Keratinocyte (primary cell): ENCODE data around the gene ZFYVE9. TPM values are rescaled to one million over a fixed set of nuclear protein-coding genes. Genes with fewer than 3 reads are reported as not detected.

Source experiments
- DNase-seq: peaks from one replicate; pipeline ENCODE4 v3.0.0-alpha.2; 2011; ENCODE audit warnings: low read depth, missing footprints, low spot score
- FAIRE-seq: peaks from 2 replicates; lab custom pipeline; 2011; peaks lifted over from hg19 to GRCh38; lab: Jason Lieb, UNC
- H2AFZ ChIP-seq: 2 replicates; pipeline ENCODE4 v1.6.0; 2012; ENCODE audit warnings: low read length, control low read depth, inconsistent platforms; ENCODE audit not compliant: control insufficient read depth
- H3K27ac ChIP-seq: 2 replicates; pipeline ENCODE4 v1.5.1; 2011; ENCODE audit warnings: low read length; ENCODE audit not compliant: control insufficient read depth, insufficient read depth
- H3K27me3 ChIP-seq: 3 replicates; pipeline ENCODE4 v1.6.0; 2011; ENCODE audit warnings: low read length; ENCODE audit not compliant: control insufficient read depth, insufficient read depth; ENCODE audit errors: extremely low read depth
- H3K36me3 ChIP-seq, 2 experiments: 2 replicates in 1 of 2; 3 replicates in 1 of 2; pipeline ENCODE4 v1.5.1; 2011; ENCODE audit warnings: low read length in 2 of 2, mild to moderate bottlenecking in 1 of 2; ENCODE audit not compliant: control insufficient read depth in 2 of 2, insufficient read depth in 2 of 2; ENCODE audit errors: extremely low read depth in 1 of 2
- H3K4me1 ChIP-seq: 3 replicates; pipeline ENCODE4 v1.5.1; 2011; ENCODE audit warnings: low read length; ENCODE audit not compliant: control insufficient read depth, insufficient read depth; ENCODE audit errors: extremely low read depth
- H3K4me2 ChIP-seq: 3 replicates; pipeline ENCODE4 v1.6.0; 2011; ENCODE audit warnings: low read depth, low read length; ENCODE audit not compliant: control insufficient read depth, insufficient read depth; ENCODE audit errors: extremely low read depth
- H3K4me3 ChIP-seq, 3 experiments: fragments of 200-600 bp in 1 of 3; sonication (generic) in 1 of 3; 2 replicates in 2 of 3; 3 replicates in 1 of 3; pipeline ENCODE4 v1.5.1; 2011 to 2016; ENCODE audit warnings: low read length in 3 of 3, mild to moderate bottlenecking in 3 of 3, control low read depth in 2 of 3, inconsistent platforms in 1 of 3, low read depth in 1 of 3, mixed read lengths in 1 of 3, mixed run types in 1 of 3, moderate library complexity in 1 of 3; ENCODE audit not compliant: control insufficient read depth in 2 of 3, insufficient read depth in 2 of 3; ENCODE audit errors: extremely low read depth in 1 of 3
- H3K79me2 ChIP-seq: 2 replicates; pipeline ENCODE4 v1.6.0; 2012; ENCODE audit warnings: low read length; ENCODE audit not compliant: control insufficient read depth, insufficient read depth
- H3K9ac ChIP-seq: 3 replicates; pipeline ENCODE4 v1.6.0; 2011; ENCODE audit warnings: low read length; ENCODE audit not compliant: control insufficient read depth, insufficient read depth; ENCODE audit errors: extremely low read depth
- H3K9me1 ChIP-seq: 3 replicates; pipeline ENCODE4 v1.6.0; 2011; ENCODE audit warnings: low read length; ENCODE audit not compliant: control insufficient read depth, insufficient read depth; ENCODE audit errors: extremely low read depth
- H3K9me3 ChIP-seq: 2 replicates; pipeline ENCODE4 v1.5.1; 2012; ENCODE audit warnings: low read depth, low read length; ENCODE audit not compliant: control insufficient read depth
- H4K20me1 ChIP-seq: 3 replicates; pipeline ENCODE4 v1.6.0; 2011; ENCODE audit warnings: low read length; ENCODE audit not compliant: control insufficient read depth, insufficient read depth; ENCODE audit errors: extremely low read depth
- CTCF ChIP-seq, 3 experiments: IDR thresholded peaks in 1 of 3; conservative IDR thresholded peaks in 1 of 3; optimal IDR thresholded peaks in 1 of 3; 2 replicates in 2 of 3; 3 replicates in 1 of 3; pipeline versions ENCODE3 to v1.5.1; 2011; ENCODE audit warnings: low read length in 3 of 3, mild to moderate bottlenecking in 3 of 3, moderate library complexity in 2 of 3, control low read depth in 1 of 3, inconsistent platforms in 1 of 3; ENCODE audit not compliant: insufficient read depth in 2 of 3; ENCODE audit errors: extremely low read depth in 1 of 3
- EZH2 ChIP-seq: IDR thresholded peaks from one replicate; pipeline ENCODE4 v1.6.1; 2012; ENCODE audit warnings: inconsistent platforms, mild to moderate bottlenecking, low read length, moderate library complexity
- dilution Hi-C: fragments of 300-500 bp; cut with MboI; formaldehyde crosslinking; loops from one replicate; pipeline ENCODE4 v1.7.0; 2020; ENCODE audit warnings: low sequenced_read_pairs; ENCODE audit not compliant: extremely low pct_ligation_motif_present
- polyA plus RNA-seq, 5 experiments: library from polyadenylated mRNA; depleted of rRNA in 3 of 5; stranded (reverse) in 3 of 5; stranded (forward) in 1 of 5; unstranded in 1 of 5; fragments of >200 nt; gene quantifications; 1 replicate in 1 of 5; 2 replicates in 3 of 5; 3 replicates in 1 of 5; pipeline versions ENCODE4 v1.2.1 to v1.2.3, GENCODE V29; 2011 to 2012; ENCODE audit warnings: missing spikeins in 2 of 5, low read depth in 1 of 5, low replicate concordance in 1 of 5

The ZFYVE9 gene
- polyA plus RNA-seq, 1 donor (not counting 4 experiments of a cell fraction or from before 2014, with no cell fraction given): 27.7 TPM

- DNase-seq (no peak), FAIRE-seq (no peak)
- no peaks in the 10 kb centered on the region for H3K4me1 ChIP-seq
- no peak overlapping the region for H2AFZ ChIP-seq
- no peak overlapping the region for H3K4me2 ChIP-seq
- no peaks in the 10 kb centered on the region for H3K9me1 ChIP-seq
- no peaks in the 10 kb centered on the region for H3K79me2 ChIP-seq
- no peaks in the 10 kb centered on the region for H3K27me3 ChIP-seq
- H4K20me1 ChIP-seq: no peaks in the 10 kb centered on the region
- H3K27ac ChIP-seq: no peak overlapping the region
- H3K9me3 ChIP-seq: no peaks in the 10 kb centered on the region
- peaks cover 0 to 2% of the 10 kb centered on the region in 2 experiments for H3K36me3 ChIP-seq
- no peak overlapping the region for H3K9ac ChIP-seq
- H3K4me3 ChIP-seq: no peak overlapping the region
- dilution Hi-C loops: no loop called here
- TF ChIP-seq CTCF (optimal IDR thresholded peaks at IDR 0.05 in 1 of 3, IDR thresholded peaks at IDR 0.05 in 1 of 3, conservative IDR thresholded peaks at IDR 0.05 in 1 of 3; ENCODE audit: extremely low read depth in 1 of 3, insufficient read depth in 2 of 3, low read length in 3 of 3): no peak
- TF ChIP-seq EZH2: no peak
Measured at GRCh38 chr1:52288286-52288685, 146.4 kb downstream of the ZFYVE9 start.

GRCh38 chr1:52294580-52294979 lies 152.7 kb downstream of the ZFYVE9 start:
- DNase-seq: no peak
- H3K9me3 ChIP-seq: no peaks in the 10 kb centered on the region
- no peak overlapping the region for H3K27ac ChIP-seq
- H3K27me3 ChIP-seq: no peaks in the 10 kb centered on the region
- dilution Hi-C loops: no loop called here
- peaks cover 6% of the 10 kb centered on the region for H3K4me1 ChIP-seq
- peaks cover 2% of the 10 kb centered on the region for H3K79me2 ChIP-seq
- H2AFZ ChIP-seq: no peak overlapping the region
- no peaks in the 10 kb centered on the region for H3K9me1 ChIP-seq
- no peak for FAIRE-seq
- H3K36me3 ChIP-seq: peaks cover 3 to 7% of the 10 kb centered on the region in 2 experiments
- no peak overlapping the region for H3K4me3 ChIP-seq
- no peaks in the 10 kb centered on the region for H4K20me1 ChIP-seq
- no peak for TF ChIP-seq CTCF (optimal IDR thresholded peaks at IDR 0.05 in 1 of 3, IDR thresholded peaks at IDR 0.05 in 1 of 3, conservative IDR thresholded peaks at IDR 0.05 in 1 of 3; ENCODE audit: extremely low read depth in 1 of 3, insufficient read depth in 2 of 3, low read length in 3 of 3)
- no peak for TF ChIP-seq EZH2
- no peak overlapping the region for H3K4me2 ChIP-seq
- no peak overlapping the region for H3K9ac ChIP-seq
